ENCODE measurements around the gene DCLK1. TPM values are rescaled to one million over a fixed set of nuclear protein-coding genes. Genes with fewer than 3 reads are reported as not detected.

The DCLK1 gene
- total RNA-seq, 2 donors from 2014 or later = 2.6 to 8.6 TPM

- DNase-seq (no peak), ATAC-seq (no peak)
- Histone ChIP-seq H3K9me3 (no peaks in the 10 kb centered on the region), H3K36me3 (replicated peaks in 1 of 2; ENCODE audit: insufficient read depth in 1 of 2, low read depth in 2 of 2) (no peaks in the 10 kb centered on the region), H3K4me1 (no peaks in the 10 kb centered on the region), H3K4me3 (no peak overlapping the region), H3K27ac (no peak overlapping the region), H3K27me3 (no peaks in the 10 kb centered on the region)
- intact Hi-C loops (cut with DNase I) = no loop called here
- WGBS, 2 donors = 67 to 80% methylated on average over 2 of the region's 2 CpGs
- TF ChIP-seq CTCF (IDR thresholded peaks at IDR 0.05) (no peak), POLR2A (IDR thresholded peaks at IDR 0.05) (no peak)
Measured at GRCh38 chr13:36088001-36088400, 43.2 kb downstream of the DCLK1 start.

- H3K4me1 ChIP-seq = no peaks in the 10 kb centered on the region
- DNase-seq (no peak), ATAC-seq (no peak)
- no peak overlapping the region for H3K27ac ChIP-seq
- no peaks in the 10 kb centered on the region for H3K27me3 ChIP-seq
- intact Hi-C loops (cut with DNase I) = no loop called here
- no peak overlapping the region for H3K4me3 ChIP-seq
- TF ChIP-seq CTCF (IDR thresholded peaks at IDR 0.05) (no peak), POLR2A (IDR thresholded peaks at IDR 0.05) (no peak)
- no peaks in the 10 kb centered on the region for H3K9me3 ChIP-seq
- H3K36me3 ChIP-seq (replicated peaks in 1 of 2; ENCODE audit: insufficient read depth in 1 of 2, low read depth in 2 of 2) = no peaks in the 10 kb centered on the region
- 63 to 65% methylated on average over 3 of the region's 3 CpGs for WGBS, 2 donors
Measured at GRCh38 chr13:36086117-36086516, 45.1 kb downstream of the DCLK1 start.

- H3K27ac ChIP-seq = no peak overlapping the region
- no peaks in the 10 kb centered on the region for H3K27me3 ChIP-seq
- WGBS, 2 donors = 65 to 69% methylated on average over 6 of the region's 6 CpGs
- no peak for TF ChIP-seq CTCF (IDR thresholded peaks at IDR 0.05)
- no peak for TF ChIP-seq POLR2A (IDR thresholded peaks at IDR 0.05)
- H3K9me3 ChIP-seq = no peaks in the 10 kb centered on the region
- H3K4me3 ChIP-seq = no peak overlapping the region
- ATAC-seq (no peak), DNase-seq (no peak)
- intact Hi-C loops (cut with DNase I) = no loop called here
- no peaks in the 10 kb centered on the region for H3K4me1 ChIP-seq
- H3K36me3 ChIP-seq (replicated peaks in 1 of 2; ENCODE audit: insufficient read depth in 1 of 2, low read depth in 2 of 2) = no peaks in the 10 kb centered on the region
Measured at GRCh38 chr13:36084131-36084530, 47.1 kb downstream of the DCLK1 start.

- Histone ChIP-seq H3K36me3 (replicated peaks in 1 of 2; ENCODE audit: insufficient read depth in 1 of 2, low read depth in 2 of 2) (no peaks in the 10 kb centered on the region), H3K9me3 (no peaks in the 10 kb centered on the region), H3K4me1 (no peaks in the 10 kb centered on the region), H3K27me3 (no peaks in the 10 kb centered on the region), H3K4me3 (no peak overlapping the region), H3K27ac (no peak overlapping the region)
- ATAC-seq (no peak), DNase-seq (no peak)
- intact Hi-C loops (cut with DNase I) = no loop called here
- WGBS, 2 donors = 59% methylated on average over 2 of the region's 2 CpGs
- TF ChIP-seq POLR2A (IDR thresholded peaks at IDR 0.05) (no peak), CTCF (IDR thresholded peaks at IDR 0.05) (no peak)
Measured at GRCh38 chr13:36082806-36083205, 48.4 kb downstream of the DCLK1 start.

- 79 to 87% methylated on average over 2 of the region's 2 CpGs for WGBS, 2 donors
- H3K27ac ChIP-seq = no peak overlapping the region
- intact Hi-C loops (cut with DNase I) = no loop called here
Measured at GRCh38 chr13:36082396-36082795, 48.8 kb downstream of the DCLK1 start.

More at GRCh38 chr13:36082396-36082795, 48.8 kb downstream of the DCLK1 start:
- Histone ChIP-seq H3K4me1 (no peaks in the 10 kb centered on the region), H3K4me3 (no peak overlapping the region), H3K9me3 (no peaks in the 10 kb centered on the region), H3K27me3 (no peaks in the 10 kb centered on the region), H3K36me3 (replicated peaks in 1 of 2; ENCODE audit: insufficient read depth in 1 of 2, low read depth in 2 of 2) (no peaks in the 10 kb centered on the region)
- no peak for ATAC-seq
- TF ChIP-seq POLR2A (IDR thresholded peaks at IDR 0.05) = no peak
- TF ChIP-seq CTCF (IDR thresholded peaks at IDR 0.05) = no peak
- no peak for DNase-seq

Data from body of pancreas (tissue), 4 donors.